ENCODE measurements around the gene MVB12B. TPM values are rescaled to one million over a fixed set of nuclear protein-coding genes. Genes with fewer than 3 reads are reported as not detected.
"Not testable (repeated sequence)": the region's sequence is repeated elsewhere in the genome, so short reads cannot be mapped to it uniquely, and the experiment has no call there.

Gene MVB12B
- total and polyA plus RNA-seq, 4 experiments from 2014 or later, result 0.30 to 6.5 (median 4.9) TPM

DNA sequence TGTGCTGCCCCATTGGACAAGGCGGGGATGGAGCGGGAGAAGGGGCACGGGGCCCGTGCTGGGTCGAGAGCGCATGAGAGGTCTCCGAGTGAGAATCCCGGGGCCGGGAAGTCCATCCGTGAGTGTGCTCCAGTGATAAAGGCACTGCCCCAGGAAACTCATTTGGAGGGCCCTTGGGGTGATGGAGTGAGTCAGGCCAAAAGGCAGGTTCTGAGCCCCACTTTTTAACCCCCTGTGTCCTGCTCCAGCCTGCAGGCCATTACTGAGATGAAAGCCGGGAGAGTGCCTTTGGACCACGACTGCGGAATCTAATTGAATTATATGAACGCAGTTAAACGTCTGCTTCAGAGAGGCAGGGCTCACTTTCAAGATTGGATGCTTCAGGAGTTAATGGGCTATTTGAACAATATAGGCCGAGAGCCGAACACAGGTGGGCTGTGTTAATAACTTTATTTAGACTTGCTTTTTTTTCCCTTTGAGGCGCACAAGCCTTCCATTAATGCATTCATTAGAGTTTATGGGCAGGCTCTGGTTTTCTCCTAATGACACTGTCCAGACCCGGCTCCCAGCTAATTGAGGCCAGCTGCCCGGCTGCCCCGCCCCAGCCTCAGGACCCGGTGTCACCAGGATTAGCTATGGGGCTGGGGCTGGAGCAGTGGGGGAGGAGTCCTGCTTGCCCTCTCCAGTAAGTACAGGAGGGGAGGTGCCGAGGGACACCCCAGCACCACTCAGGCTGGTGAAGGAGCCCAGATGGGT is 208.0 kb downstream of the MVB12B start:
- H3K4me1 ChIP-seq (ENCODE audit: insufficient read depth, low read length), result no peaks in the 10 kb centered on the region
- intact Hi-C loops (cut with micrococcal nuclease), result no loop called here
- no peaks in the 10 kb centered on the region for H3K9me3 Mint-ChIP-seq
- peaks cover 7 to 15% of the 10 kb centered on the region in 2 donors for H3K27me3 Mint-ChIP-seq
- no peak for DNase-seq
- H3K4me3 Mint-ChIP-seq, result no peak overlapping the region
- no peaks in the 10 kb centered on the region for H3K36me3 Mint-ChIP-seq
- no peaks in the 10 kb centered on the region for H3K27me3 ChIP-seq (ENCODE audit: insufficient read depth, low read length)
- H3K4me3 ChIP-seq (ENCODE audit: low read length in 2 of 2), result no peak overlapping the region
- no peaks in the 10 kb centered on the region for H3K9me3 ChIP-seq (ENCODE audit: control insufficient read depth in 1 of 2, low read length in 2 of 2)
- CTCF ChIA-PET (ENCODE audit: partially characterized antibody), result no interaction called here
- H3K27ac ChIP-seq (ENCODE audit: low read depth, low read length), result no peak overlapping the region
- H3K4me1 Mint-ChIP-seq, result no peaks in the 10 kb centered on the region
- H3K36me3 ChIP-seq (ENCODE audit: insufficient read depth, low read length), result no peaks in the 10 kb centered on the region
- POLR2A ChIA-PET (ENCODE audit: partially characterized antibody), result no interaction called here
- no peak overlapping the region for H3K27ac Mint-ChIP-seq

DNA sequence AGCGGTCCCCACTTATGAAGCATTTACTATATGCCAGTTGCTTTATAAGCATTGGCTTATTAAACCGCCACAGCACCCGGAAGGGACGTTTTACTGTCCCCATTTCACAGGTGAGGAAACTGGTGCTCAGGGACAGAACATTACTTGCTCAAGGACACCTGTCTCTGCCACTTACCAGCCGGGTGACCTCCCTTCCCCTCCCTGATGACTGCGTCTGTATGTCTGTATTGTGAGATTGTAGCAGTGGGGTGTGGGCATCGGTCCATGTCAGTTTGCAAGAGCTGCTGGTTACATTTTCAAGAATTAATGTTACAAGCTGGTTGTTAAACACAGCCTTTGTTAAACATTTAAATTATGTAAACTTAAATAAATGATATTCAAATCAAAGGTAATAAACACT is 209.5 kb downstream of the MVB12B start:
- intact Hi-C loops (cut with micrococcal nuclease), result no loop called here
- Mint-ChIP-seq H3K9me3 (no peaks in the 10 kb centered on the region), H3K27ac (no peak overlapping the region), H3K4me3 (no peak overlapping the region), H3K4me1 (no peaks in the 10 kb centered on the region), H3K27me3 (peaks cover 7 to 18% of the 10 kb centered on the region in 2 donors), H3K36me3 (no peaks in the 10 kb centered on the region)
- Histone ChIP-seq H3K4me3 (ENCODE audit: low read length in 2 of 2) (no peak overlapping the region), H3K4me1 (ENCODE audit: insufficient read depth, low read length) (no peaks in the 10 kb centered on the region), H3K27ac (ENCODE audit: low read depth, low read length) (no peak overlapping the region), H3K27me3 (ENCODE audit: insufficient read depth, low read length) (no peaks in the 10 kb centered on the region), H3K36me3 (ENCODE audit: insufficient read depth, low read length) (no peaks in the 10 kb centered on the region), H3K9me3 (ENCODE audit: control insufficient read depth in 1 of 2, low read length in 2 of 2) (no peaks in the 10 kb centered on the region)
- DNase-seq, result no peak
- CTCF ChIA-PET (ENCODE audit: partially characterized antibody), result interaction anchor here (1.2 kb wide), 1 partner anchor 22 kb away, joined by 5 read pairs; no protein-coding TSS in a partner anchor
- POLR2A ChIA-PET (ENCODE audit: partially characterized antibody), result no interaction called here

DNA sequence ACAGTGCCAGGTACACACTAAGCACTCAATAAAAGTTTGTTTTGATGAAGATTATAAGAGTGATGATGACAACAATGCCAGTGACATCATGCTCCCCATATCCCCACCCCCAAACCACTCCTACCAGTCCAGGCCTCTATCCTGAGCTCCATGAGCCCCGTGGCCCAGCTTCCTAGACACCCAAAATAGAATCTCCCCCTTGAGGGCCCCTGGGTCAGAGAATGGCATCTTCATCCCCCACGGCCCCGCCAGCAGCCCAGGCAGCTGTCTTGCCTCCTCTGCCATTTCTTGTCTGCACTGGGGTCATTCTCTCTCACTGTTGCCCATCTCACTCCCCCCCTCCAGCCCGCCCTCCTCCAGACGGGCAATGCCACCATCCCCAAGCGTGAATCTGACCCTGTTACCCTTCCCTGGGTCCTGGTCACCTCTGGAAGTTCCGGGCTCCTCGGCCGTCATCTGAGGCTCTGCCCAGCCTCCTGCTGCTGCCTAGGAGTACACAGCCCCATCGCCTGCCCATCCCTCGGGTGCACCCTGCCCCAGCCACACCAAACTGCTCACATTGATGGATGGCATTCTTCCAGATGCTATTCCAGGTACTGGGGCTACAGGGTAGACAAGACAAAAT is 210.3 kb downstream of the MVB12B start:
- Mint-ChIP-seq H3K9me3 (no peaks in the 10 kb centered on the region), H3K36me3 (no peaks in the 10 kb centered on the region), H3K27ac (no peak overlapping the region), H3K4me1 (no peaks in the 10 kb centered on the region), H3K27me3 (peaks cover 7 to 18% of the 10 kb centered on the region in 2 donors), H3K4me3 (no peak overlapping the region)
- no peak overlapping the region for H3K4me3 ChIP-seq (ENCODE audit: low read length in 2 of 2)
- H3K9me3 ChIP-seq (ENCODE audit: control insufficient read depth in 1 of 2, low read length in 2 of 2), result no peaks in the 10 kb centered on the region
- intact Hi-C loops (cut with micrococcal nuclease), result no loop called here
- ChIA-PET POLR2A (ENCODE audit: partially characterized antibody) (no interaction called here), CTCF (ENCODE audit: partially characterized antibody) (interaction anchor here (1.2 kb wide), 1 partner anchor 21 kb away, joined by 5 read pairs; no protein-coding TSS in a partner anchor)
- no peaks in the 10 kb centered on the region for H3K36me3 ChIP-seq (ENCODE audit: insufficient read depth, low read length)
- H3K4me1 ChIP-seq (ENCODE audit: insufficient read depth, low read length), result no peaks in the 10 kb centered on the region
- no peak overlapping the region for H3K27ac ChIP-seq (ENCODE audit: low read depth, low read length)
- H3K27me3 ChIP-seq (ENCODE audit: insufficient read depth, low read length), result no peaks in the 10 kb centered on the region
- no peak for DNase-seq

DNA sequence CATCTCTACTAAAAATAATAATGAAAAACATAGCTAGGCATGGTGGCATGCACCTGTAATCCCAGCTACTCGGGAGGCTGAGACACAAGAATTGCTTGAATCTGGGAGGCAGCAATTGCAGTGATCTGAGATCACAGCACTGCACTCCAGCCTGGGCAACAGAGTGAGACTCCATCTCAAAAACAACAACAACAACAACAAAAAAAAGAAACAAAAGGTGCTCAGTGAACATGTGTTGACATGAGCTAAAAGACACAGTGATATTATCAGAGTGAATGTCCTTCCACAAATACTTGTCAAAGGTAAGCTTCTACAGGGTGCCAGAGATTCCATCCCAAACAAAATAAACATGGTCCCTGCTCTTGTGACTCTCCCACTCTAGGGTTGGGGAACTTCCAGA is 211.9 kb downstream of the MVB12B start:
- Histone ChIP-seq H3K27me3 (ENCODE audit: insufficient read depth, low read length) (no peaks in the 10 kb centered on the region), H3K27ac (ENCODE audit: low read depth, low read length) (no peak overlapping the region), H3K4me1 (ENCODE audit: insufficient read depth, low read length) (no peaks in the 10 kb centered on the region), H3K9me3 (ENCODE audit: control insufficient read depth in 1 of 2, low read length in 2 of 2) (no peaks in the 10 kb centered on the region), H3K4me3 (ENCODE audit: low read length in 2 of 2) (no peak overlapping the region), H3K36me3 (ENCODE audit: insufficient read depth, low read length) (no peaks in the 10 kb centered on the region)
- Mint-ChIP-seq H3K4me1 (no peaks in the 10 kb centered on the region), H3K4me3 (no peak overlapping the region), H3K27ac (no peak overlapping the region), H3K9me3 (no peaks in the 10 kb centered on the region), H3K27me3 (peaks cover 7 to 18% of the 10 kb centered on the region in 2 donors), H3K36me3 (no peaks in the 10 kb centered on the region)
- CTCF ChIA-PET (ENCODE audit: partially characterized antibody), result interaction anchor here (0.7 to 1.8 kb wide), 5 partner anchors 13 to 137 kb away, joined by 3 to 10 read pairs (median 3); no protein-coding TSS in a partner anchor
- POLR2A ChIA-PET (ENCODE audit: partially characterized antibody), result interaction anchor here (1.1 kb wide), 1 partner anchor 13 kb away, joined by 4 read pairs; no protein-coding TSS in a partner anchor
- DNase-seq, result no peak
- intact Hi-C loops (cut with micrococcal nuclease), result no loop called here

DNA sequence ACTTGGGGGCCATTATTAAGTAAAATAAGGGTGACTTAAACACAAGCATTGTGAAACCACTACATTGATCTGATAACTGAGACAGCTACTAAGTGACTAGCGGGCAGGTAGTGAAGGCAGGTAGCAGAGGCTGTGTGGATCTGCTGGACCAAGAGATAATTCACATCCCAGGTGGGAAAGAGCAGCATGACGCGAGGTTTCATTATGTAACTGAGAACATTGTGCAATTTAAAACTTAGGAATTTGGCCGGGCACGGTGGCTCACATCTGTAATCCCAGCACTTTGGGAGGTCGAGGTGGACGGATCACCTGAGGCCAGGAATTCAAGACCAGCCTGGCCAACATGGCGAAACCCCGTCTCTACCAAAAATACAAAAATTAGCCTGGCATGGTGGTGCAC is 213.8 kb downstream of the MVB12B start:
- DNase-seq; H3K4me3 ChIP-seq (ENCODE audit: low read length in 2 of 2); H3K4me1 Mint-ChIP-seq; H3K9me3 Mint-ChIP-seq; H3K27ac ChIP-seq (ENCODE audit: low read depth, low read length); H3K4me1 ChIP-seq (ENCODE audit: insufficient read depth, low read length); H3K27me3 ChIP-seq (ENCODE audit: insufficient read depth, low read length); intact Hi-C loops (cut with micrococcal nuclease); H3K36me3 Mint-ChIP-seq; H3K4me3 Mint-ChIP-seq; H3K9me3 ChIP-seq (ENCODE audit: control insufficient read depth in 1 of 2, low read length in 2 of 2); H3K36me3 ChIP-seq (ENCODE audit: insufficient read depth, low read length); POLR2A ChIA-PET (ENCODE audit: partially characterized antibody): not testable (repeated sequence)
- CTCF ChIA-PET (ENCODE audit: partially characterized antibody), result interaction anchor here (1.4 kb wide), 1 partner anchor 42 kb away, joined by 4 read pairs; no protein-coding TSS in a partner anchor
- Mint-ChIP-seq H3K27ac (peak overlapping the region in 1 of 7 donors; percentile 44), H3K27me3 (peaks cover 3 to 14% of the 10 kb centered on the region in 2 donors)

DNA sequence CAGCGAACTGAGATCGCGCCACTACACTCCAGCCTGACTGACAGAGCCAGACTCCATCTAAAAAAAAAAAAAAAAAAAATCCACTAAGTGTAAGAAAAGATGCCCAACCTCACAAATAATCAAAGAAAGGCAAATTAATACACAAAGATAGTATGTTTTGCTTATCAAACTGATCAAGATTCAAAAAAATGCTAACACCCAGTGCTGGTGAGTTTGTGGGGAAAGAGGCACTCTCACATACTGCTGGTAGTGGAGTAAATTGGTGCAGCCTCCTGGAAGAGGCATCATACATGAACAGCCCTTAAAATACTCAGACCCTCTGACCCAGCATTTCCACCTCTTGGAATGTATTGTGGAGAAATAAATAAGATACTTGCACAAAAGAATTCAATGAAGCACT is 216.9 kb downstream of the MVB12B start:
- POLR2A ChIA-PET (ENCODE audit: partially characterized antibody), result no interaction called here

DNA sequence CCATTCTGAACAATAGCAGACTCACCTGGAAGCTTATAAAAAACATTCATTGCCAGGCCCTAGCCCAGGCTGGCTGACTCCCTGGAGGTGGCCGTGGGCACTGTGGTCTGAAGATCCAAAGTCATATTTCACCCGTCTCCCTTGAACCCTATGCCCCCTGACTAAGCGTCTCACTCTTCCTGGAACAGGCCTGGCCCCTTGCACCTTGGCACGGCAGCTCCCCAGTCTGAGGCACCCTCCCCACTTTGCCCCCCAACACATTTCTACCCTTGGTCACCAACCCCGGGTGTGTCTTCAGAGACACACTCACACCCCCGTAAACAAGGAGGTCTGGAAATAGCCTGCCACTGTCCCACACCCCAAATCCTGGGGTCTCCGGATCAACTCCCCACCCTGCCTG is 218.5 kb downstream of the MVB12B start:
- DNase-seq, result no peak
- Histone ChIP-seq H3K36me3 (ENCODE audit: insufficient read depth, low read length) (no peaks in the 10 kb centered on the region), H3K4me3 (ENCODE audit: low read length in 2 of 2) (no peak overlapping the region), H3K27me3 (ENCODE audit: insufficient read depth, low read length) (no peaks in the 10 kb centered on the region), H3K9me3 (ENCODE audit: control insufficient read depth in 1 of 2, low read length in 2 of 2) (no peaks in the 10 kb centered on the region), H3K27ac (ENCODE audit: low read depth, low read length) (no peak overlapping the region), H3K4me1 (ENCODE audit: insufficient read depth, low read length) (no peaks in the 10 kb centered on the region)
- no peak overlapping the region for H3K4me3 Mint-ChIP-seq
- H3K27ac Mint-ChIP-seq, result no peak overlapping the region
- ChIA-PET CTCF (ENCODE audit: partially characterized antibody) (no interaction called here), POLR2A (ENCODE audit: partially characterized antibody) (no interaction called here)
- intact Hi-C loops (cut with micrococcal nuclease), result no loop called here
- no peaks in the 10 kb centered on the region for H3K36me3 Mint-ChIP-seq
- H3K4me1 Mint-ChIP-seq, result no peaks in the 10 kb centered on the region
- H3K27me3 Mint-ChIP-seq, result peaks cover 0 to 3% of the 10 kb centered on the region in 2 donors
- H3K9me3 Mint-ChIP-seq, result no peaks in the 10 kb centered on the region

More for the DNA sequence above, 216.9 kb downstream of the MVB12B start:
- CTCF ChIA-PET (ENCODE audit: partially characterized antibody), result interaction anchor here (0.9 kb wide), 1 partner anchor 14 kb away, joined by 3 read pairs; no protein-coding TSS in a partner anchor
- no peaks in the 10 kb centered on the region for H3K36me3 Mint-ChIP-seq
- no peaks in the 10 kb centered on the region for H3K36me3 ChIP-seq (ENCODE audit: insufficient read depth, low read length)
- H3K9me3 ChIP-seq (ENCODE audit: control insufficient read depth in 1 of 2, low read length in 2 of 2), result no peaks in the 10 kb centered on the region
- H3K4me3 Mint-ChIP-seq, result no peak overlapping the region
- H3K27ac ChIP-seq (ENCODE audit: low read depth, low read length), result no peak overlapping the region
- H3K27me3 ChIP-seq (ENCODE audit: insufficient read depth, low read length), result no peaks in the 10 kb centered on the region
- DNase-seq, result no peak
- intact Hi-C loops (cut with micrococcal nuclease), result no loop called here
- H3K4me1 Mint-ChIP-seq, result no peaks in the 10 kb centered on the region
- peaks cover 0 to 3% of the 10 kb centered on the region in 2 donors for H3K27me3 Mint-ChIP-seq
- no peak overlapping the region for H3K4me3 ChIP-seq (ENCODE audit: low read length in 2 of 2)
- no peaks in the 10 kb centered on the region for H3K4me1 ChIP-seq (ENCODE audit: insufficient read depth, low read length)
- no peaks in the 10 kb centered on the region for H3K9me3 Mint-ChIP-seq
- no peak overlapping the region for H3K27ac Mint-ChIP-seq
